Measurements from ENCODE around the gene YWHAG. TPM values are rescaled to one million over a fixed set of nuclear protein-coding genes. Genes with fewer than 3 reads are reported as not detected.
"Not testable (repeated sequence)": the region's sequence is repeated elsewhere in the genome, so short reads cannot be mapped to it uniquely, and the experiment has no call there.

YWHAG gene
- total RNA-seq, 1 donor from 2014 or later = 200 TPM

DNA sequence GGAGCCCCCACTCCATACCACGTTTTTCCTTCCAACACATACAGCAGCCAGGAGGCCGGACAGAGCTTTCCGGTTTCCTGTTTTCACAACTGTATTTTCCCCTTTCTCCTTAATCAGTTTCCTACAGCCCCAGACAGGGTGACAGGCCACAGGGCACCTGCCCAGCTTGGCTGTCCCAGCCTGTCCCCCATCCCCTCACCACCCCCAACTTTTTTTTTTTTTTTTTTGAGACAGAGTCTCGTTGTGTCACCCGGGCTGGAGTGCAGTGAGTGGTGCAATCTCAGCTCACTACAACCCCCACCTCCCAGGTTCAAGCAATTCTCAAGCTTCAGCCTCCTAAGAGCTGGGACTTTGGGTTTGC is 66.6 kb downstream of the YWHAG start:
- Mint-ChIP-seq H3K9me3 (no peaks in the 10 kb centered on the region), H3K27me3 (ENCODE audit: low read depth) (peaks cover 10% of the 10 kb centered on the region), H3K4me1 (peaks cover 18% of the 10 kb centered on the region), H3K4me3 (no peak overlapping the region), H3K36me3 (ENCODE audit: low read depth) (no peaks in the 10 kb centered on the region), H3K27ac (ENCODE audit: unreplicated experiment) (no peak overlapping the region)
- DNase-seq (ENCODE audit: low read depth, low spot score) = no peak
- TF ChIP-seq, protein P1, sequence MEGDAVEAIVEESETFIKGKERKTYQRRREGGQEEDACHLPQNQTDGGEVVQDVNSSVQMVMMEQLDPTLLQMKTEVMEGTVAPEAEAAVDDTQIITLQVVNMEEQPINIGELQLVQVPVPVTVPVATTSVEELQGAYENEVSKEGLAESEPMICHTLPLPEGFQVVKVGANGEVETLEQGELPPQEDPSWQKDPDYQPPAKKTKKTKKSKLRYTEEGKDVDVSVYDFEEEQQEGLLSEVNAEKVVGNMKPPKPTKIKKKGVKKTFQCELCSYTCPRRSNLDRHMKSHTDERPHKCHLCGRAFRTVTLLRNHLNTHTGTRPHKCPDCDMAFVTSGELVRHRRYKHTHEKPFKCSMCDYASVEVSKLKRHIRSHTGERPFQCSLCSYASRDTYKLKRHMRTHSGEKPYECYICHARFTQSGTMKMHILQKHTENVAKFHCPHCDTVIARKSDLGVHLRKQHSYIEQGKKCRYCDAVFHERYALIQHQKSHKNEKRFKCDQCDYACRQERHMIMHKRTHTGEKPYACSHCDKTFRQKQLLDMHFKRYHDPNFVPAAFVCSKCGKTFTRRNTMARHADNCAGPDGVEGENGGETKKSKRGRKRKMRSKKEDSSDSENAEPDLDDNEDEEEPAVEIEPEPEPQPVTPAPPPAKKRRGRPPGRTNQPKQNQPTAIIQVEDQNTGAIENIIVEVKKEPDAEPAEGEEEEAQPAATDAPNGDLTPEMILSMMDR (conservative IDR thresholded peaks at IDR 0.05) = no peak

DNA sequence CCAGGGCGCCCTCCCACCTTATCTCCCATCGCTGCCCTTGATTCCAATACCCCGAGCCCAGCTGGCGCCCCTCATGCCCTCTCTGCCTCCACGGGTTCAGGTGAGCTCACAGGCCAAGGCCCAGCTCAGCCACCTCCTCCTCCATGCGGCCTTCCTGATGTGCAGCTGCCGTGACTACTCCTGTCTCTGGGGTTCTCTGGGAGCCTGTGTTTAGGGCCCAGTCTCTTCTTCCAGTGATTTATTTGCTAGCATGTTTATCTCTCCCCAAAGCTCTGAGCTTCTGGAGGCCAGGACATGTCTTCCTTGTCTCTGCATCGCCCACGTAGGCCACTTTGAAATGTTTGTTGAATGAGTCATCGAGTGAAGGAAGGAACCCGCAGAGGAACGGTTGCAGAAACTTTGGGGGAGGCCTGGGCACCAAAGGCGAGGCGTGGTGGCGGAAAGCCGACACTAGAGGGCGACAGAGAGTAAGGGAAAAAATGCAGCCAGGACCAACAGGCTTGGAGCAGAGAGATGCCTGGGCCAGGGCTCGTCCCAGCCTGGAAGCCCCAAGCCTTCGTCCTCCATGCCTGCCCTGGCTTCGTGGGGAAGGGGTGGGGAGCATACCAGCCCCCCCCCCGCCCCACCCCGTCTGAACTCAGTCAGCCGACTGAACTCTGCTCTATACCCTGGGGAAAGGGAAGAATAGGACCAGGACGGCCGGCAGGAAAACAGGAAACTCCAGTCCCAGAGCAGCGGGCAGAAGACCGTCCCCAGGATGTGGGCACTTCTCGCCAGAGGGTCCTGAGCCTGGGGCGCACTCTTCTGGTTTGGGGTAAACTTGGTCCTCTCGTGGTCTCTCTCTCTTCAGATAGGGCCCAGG is 67.2 kb downstream of the YWHAG start:
- TF ChIP-seq, protein P1 (conservative IDR thresholded peaks at IDR 0.05) = peak; percentile 98
- peaks cover 10% of the 10 kb centered on the region for H3K27me3 Mint-ChIP-seq (ENCODE audit: low read depth)

DNA sequence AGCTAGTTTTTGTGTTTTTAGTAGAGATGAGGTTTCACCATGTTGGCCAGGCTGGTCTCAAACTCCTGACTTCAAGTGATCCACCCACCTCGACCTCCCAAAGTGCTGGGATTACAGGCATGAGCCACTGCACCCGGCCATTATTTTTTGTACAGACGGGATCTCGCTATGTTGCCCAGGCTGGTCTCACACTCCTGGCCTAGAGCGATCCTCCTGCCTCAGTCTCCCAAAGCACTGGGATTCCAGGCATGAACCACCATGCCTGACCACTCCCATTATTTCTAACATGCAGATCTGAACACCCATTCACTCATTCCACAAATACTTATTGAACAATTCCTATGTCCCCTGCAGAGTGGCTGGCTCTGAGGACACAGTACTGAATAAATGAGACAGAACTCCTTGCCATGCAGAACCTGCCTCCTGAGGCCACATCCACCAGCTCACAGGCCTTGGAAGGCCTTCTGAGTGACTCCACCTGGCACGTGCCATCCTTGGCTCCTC is 67.9 kb downstream of the YWHAG start:
- not testable (repeated sequence) for H3K9me3 Mint-ChIP-seq; H3K27ac Mint-ChIP-seq (ENCODE audit: unreplicated experiment); DNase-seq (ENCODE audit: low read depth, low spot score); H3K4me3 Mint-ChIP-seq; H3K36me3 Mint-ChIP-seq (ENCODE audit: low read depth)
- Mint-ChIP-seq H3K4me1 (peaks cover 18% of the 10 kb centered on the region), H3K27me3 (ENCODE audit: low read depth) (peaks cover 13% of the 10 kb centered on the region)

More for the DNA sequence above, 67.2 kb downstream of the YWHAG start:
- no peak overlapping the region for H3K4me3 Mint-ChIP-seq
- H3K4me1 Mint-ChIP-seq = peaks cover 18% of the 10 kb centered on the region
- no peaks in the 10 kb centered on the region for H3K9me3 Mint-ChIP-seq
- H3K27ac Mint-ChIP-seq (ENCODE audit: unreplicated experiment) = peak overlapping the region; percentile 54
- H3K36me3 Mint-ChIP-seq (ENCODE audit: low read depth) = no peaks in the 10 kb centered on the region
- peak; percentile 96 for DNase-seq (ENCODE audit: low read depth, low spot score)

DNA sequence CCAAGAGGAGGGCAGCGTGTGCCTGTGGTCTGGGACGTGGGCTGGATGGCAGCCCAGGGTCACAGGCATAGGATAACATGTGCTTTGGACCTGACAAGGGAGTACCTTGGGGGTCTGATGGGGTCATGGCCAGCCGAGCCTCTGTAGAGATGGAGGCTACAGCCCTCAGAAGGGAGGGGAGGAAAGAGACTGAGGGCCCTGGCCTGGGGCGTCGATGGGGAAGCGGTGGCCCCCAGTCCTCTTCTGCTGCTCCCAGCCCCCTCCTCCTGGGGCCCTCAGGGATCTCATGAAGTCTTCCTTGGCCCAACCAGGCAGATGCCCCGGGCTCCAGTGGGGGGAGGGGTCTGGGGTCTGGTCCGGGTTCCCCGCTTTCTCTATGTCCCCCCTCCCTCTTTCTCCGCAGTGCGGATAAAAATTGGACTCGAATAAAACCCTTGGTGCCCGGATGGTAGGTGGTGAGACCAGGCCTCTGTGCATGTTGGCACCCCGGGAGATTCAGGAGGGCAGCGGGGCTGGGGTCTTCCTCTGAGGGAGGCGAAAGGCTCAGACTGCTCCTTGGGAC is 71.9 kb downstream of the YWHAG start:
- no peak for DNase-seq (ENCODE audit: low read depth, low spot score)
- peaks cover 18% of the 10 kb centered on the region for H3K4me1 Mint-ChIP-seq
- TF ChIP-seq, protein P1 (conservative IDR thresholded peaks at IDR 0.05) = no peak
- no peaks in the 10 kb centered on the region for H3K9me3 Mint-ChIP-seq
- peaks cover 44% of the 10 kb centered on the region for H3K27me3 Mint-ChIP-seq (ENCODE audit: low read depth)
- no peak overlapping the region for H3K27ac Mint-ChIP-seq (ENCODE audit: unreplicated experiment)
- H3K36me3 Mint-ChIP-seq (ENCODE audit: low read depth) = no peaks in the 10 kb centered on the region
- H3K4me3 Mint-ChIP-seq = no peak overlapping the region

DNA sequence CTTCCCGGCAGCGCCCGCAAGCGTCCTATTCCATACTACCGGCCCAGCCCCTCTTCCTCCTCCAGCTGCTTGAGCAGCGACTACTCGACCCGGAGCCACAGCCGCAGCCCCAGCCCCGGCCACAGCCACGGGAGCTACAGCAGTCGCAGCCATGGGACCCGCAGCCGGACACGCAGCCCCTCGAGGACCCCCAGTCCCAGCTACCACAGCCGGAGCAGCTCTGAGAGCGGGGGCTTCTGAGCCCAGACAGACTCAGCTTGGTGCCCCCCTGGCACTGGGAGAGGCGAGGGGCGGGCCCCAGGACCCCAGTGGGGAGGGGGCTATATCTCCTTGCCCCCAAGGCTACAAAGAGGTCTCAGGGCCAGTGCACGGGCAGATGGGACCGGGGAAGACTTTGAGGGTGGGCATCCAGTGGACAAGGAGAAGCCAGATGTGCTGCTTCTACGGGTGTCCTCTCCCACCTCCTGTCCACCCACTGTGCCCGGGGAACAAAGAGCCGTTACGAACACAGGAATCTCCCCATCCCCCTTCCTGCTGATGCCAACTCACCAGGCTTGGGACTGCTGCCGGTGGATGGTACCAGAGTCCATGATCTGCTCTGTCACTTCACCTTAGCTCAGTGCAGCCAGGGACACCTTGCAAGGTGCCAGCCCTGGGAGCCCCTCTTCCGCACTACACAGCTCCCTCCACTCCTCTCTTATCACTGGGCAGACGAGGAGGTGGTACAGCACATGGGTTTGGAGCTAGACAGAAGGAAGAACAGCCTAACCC is 73.0 kb downstream of the YWHAG start:
- Mint-ChIP-seq H3K4me3 (no peak overlapping the region), H3K27ac (ENCODE audit: unreplicated experiment) (no peak overlapping the region), H3K27me3 (ENCODE audit: low read depth) (peaks cover 52% of the 10 kb centered on the region), H3K36me3 (ENCODE audit: low read depth) (no peaks in the 10 kb centered on the region), H3K4me1 (peaks cover 16% of the 10 kb centered on the region), H3K9me3 (no peaks in the 10 kb centered on the region)
- no peak for DNase-seq (ENCODE audit: low read depth, low spot score)
- TF ChIP-seq, protein P1 (conservative IDR thresholded peaks at IDR 0.05) = no peak
